Measurements from ENCODE around the gene MYO1D.
"Not testable (repeated sequence)": the region's sequence is repeated elsewhere in the genome, so short reads cannot be mapped to it uniquely, and the experiment has no call there.

The MYO1D gene

DNA sequence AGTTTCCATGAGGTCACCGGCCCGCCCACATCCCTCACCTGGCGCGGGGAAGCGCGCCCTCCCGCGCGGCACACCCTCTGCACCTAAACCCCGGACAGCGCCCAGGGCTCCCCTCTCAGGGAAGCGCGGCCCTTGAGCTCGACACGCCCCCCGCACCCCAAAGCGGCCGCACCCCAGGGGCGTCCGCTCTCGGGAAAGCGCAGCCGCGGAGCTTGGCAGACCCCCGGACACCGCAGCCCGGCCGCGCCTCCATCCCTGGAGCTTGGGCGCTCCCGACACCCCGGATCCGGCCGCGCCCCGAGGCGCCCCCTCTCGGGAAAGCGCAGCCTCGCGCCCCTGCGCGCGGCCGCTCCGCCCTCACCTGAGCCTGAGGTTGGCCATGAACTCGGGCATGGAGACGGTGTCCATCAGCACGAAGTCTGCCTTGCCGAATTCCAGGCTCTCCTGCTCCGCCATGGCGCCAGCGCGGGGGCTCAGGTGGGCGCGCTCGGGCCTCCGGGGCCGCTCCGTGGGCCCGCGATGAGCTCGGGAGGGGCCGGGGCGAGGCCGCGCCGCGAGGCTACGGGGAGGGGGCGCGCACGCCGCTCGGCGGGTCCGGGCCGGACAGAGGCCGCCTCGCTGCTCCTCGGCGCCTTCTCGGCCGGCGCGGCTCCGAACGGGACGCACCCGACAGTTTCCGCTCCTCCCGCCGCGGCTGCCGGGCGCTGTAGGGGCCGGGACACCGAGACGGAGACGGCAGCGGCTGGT is at the start of gene MYO1D:
Gene MYO1D (minus strand): TSS at position 708 of the 747 bp plus-strand sequence. CDS start 252 bp downstream, at position 456.
- peak; percentile 58 for DNase-seq (ENCODE audit: low read depth)

DNA sequence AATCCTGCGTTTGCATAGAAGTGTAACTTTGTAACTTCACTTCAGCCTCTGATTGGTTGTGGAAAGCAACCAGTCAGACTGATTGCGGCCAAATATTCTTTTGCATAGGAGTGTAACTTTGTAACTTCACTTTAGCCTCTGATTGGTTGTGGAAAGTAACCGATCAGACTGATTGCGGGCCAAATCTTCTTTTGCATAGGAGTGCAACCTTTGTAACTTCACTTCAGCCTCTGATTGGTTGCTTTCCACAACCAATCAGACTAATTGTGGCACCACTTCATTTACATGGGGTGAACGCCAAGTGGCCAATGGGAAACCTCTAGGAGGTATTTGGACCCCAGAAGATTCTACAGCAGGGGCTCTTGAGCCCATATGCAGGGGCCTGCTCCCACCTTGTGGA is 49.3 kb upstream of the MYO1D start:
- DNase-seq (ENCODE audit: low read depth), result no peak

DNA sequence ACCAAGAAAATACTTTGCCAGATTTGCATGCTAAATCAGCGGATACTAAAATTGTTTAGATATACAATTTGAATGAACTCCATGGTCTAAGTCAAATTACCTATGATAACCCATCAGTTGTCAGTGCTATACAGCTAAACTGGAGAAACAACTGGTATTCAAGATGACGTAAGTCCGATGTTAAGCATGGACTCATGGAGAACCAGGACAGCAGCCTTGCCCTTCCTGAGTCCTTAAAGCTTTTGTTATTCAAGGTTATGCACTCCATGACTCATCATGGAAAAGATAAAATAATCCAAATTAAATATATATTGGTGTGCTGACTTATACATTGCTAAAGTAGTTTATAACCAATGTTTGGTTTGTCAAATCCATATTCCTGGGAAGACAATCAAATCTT is 47.0 kb upstream of the MYO1D start:
- DNase-seq (ENCODE audit: low read depth), result not testable (repeated sequence)

DNA sequence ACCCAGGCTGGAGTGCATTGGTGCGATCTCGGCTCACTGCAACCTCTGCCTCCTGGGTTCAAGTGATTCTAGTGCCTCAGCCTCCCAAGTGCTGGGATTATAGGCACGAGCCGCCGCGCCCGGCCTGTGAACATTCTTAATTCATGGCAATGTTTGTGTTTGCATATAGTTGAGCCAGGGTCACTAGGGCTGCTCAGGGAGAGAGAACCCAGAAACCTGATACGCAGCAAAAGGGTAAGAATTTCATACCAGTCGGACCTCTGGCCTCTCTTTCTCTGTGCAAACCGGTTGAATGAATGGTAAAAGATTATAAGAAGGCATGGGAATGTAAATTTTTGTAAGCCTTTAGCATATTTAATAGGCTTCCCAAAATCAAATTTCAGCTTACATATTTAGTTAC is 44.1 kb upstream of the MYO1D start:
- DNase-seq (ENCODE audit: low read depth), result no peak

DNA sequence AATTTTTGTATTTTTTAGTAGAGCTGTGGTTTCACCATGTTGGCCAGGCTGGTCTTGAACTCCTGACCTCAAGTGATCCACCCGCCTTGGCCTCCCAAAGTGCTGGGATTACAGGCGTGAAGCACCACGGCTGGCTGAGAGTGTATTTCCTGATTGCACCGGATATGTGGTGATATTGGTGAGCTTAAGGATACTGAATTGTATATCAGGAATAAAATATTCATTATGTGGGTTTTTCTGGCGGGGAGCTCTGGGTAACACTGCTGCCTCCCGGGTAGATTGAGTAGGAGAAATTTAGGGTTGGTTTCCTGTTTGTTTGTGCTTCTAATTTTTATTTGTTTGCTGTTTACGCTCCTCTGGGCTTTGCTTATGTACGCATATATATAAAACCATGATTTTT is 43.4 kb upstream of the MYO1D start:
- no peak for DNase-seq (ENCODE audit: low read depth)

DNA sequence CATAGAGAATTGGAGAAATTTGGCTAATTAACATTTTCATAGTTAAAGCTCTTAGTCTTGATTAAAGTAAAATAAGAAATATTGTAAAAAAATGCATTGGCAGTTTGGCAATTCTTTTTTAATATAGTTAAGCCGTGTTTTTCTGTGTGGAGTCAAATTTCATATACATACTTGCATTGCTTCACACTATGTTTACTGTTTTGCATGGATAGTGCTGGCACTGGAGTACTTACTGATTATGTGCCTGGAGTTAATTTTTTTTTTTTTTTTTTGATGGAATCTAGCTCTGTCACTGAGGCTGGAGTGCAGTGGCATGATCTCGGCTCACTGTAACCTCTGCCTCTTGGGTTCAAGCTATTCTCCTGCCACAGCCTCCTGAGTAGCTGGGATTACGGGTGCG is 43.0 kb upstream of the MYO1D start:
- DNase-seq (ENCODE audit: low read depth), result not testable (repeated sequence)

DNA sequence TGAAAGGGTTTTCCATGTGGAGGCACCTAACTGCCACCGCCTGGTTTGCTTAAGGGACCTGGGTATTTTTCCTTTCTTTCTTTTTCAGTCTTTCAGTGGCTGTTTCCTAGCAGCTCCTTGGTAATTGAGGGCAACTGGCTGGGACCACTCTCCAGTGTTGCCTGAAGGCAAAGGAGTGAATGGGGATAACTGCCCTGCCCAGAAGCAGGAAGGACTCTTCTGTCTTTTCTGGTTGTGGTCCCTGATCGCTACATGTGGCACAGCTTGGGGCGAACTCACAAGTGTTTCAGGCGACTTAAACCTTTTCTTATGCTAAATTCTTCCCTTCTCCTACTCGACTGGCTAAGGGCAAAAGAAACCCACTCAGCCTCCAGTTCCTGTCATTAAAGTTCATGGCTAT is 40.9 kb upstream of the MYO1D start:
- no peak for DNase-seq (ENCODE audit: low read depth)

DNA sequence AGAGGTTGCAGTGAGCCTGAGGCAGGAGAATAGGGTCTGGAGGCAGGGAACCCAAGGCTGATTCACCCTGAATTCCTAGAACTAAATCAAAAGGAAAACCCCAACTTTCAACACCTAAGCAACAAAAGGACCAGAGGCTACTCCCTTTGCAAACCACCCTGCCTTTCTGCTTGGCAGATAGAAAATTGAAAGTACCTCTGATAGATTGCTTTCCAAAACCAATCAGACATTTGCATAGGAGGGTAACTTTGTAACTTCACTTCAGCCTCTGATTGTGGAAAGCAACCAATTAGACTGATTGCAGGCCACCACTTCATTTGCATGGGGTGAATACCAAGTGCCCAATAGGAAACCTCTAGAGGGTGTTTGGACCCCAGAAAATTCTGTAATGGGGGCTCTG is 40.2 kb upstream of the MYO1D start:
- DNase-seq (ENCODE audit: low read depth), result no peak

DNA sequence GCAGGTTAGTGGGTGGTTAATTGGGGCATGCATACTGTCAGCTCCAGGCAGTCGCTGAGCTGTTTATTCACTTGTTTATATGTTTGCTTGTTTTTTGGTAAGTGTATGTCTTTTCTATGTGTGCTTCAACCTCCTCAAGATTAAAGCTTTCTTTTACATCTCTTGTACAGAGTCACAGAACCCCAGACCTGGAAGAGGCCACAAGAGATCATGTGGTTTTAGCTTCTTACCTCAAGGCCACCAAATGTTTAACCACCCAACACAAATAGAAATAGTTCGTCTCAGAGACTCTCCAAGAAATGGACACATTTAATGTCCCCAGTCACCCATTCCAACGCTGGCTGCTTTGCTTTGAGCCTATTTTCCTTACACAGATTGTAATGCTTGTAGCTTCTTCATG is 39.2 kb upstream of the MYO1D start:
- no peak for DNase-seq (ENCODE audit: low read depth)

DNA sequence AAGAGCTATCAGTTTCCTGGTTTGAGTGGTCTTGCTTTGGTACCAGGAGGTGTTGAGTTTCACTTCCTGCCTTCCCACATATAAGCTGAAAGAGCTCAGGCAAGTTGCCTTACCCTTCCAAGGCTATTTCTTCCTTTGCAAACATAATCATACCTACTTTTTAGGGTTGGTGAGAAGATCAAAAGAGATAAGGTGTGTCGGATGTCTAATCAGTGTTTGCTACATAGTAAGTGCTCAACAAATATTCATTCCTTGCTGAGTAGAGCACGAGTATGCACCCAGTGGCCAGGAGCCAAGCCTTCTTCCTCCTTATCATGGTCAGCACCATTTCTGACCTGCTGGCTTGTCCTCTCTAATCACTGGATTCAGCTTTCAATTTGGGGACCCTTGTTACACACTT is 38.3 kb upstream of the MYO1D start:
- DNase-seq (ENCODE audit: low read depth), result no peak

DNA sequence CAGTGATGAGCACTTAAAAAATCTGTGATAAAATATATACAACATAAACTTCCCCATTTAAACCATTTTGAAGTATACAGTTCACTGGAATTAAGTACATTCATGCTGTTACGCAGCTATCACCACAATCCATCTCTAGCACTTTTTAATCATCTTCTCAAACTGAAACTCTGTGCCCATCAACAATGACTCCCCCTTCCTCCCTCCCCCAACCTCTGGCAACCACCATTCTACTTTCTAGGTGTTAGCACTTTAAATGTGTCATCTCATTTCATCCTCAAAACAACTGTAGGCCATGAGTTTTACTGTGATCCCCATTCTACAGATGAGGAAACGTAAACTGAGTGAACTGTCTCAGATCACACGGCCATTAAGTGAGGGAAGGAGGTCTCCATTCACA is 37.3 kb upstream of the MYO1D start:
- no peak for DNase-seq (ENCODE audit: low read depth)

DNA sequence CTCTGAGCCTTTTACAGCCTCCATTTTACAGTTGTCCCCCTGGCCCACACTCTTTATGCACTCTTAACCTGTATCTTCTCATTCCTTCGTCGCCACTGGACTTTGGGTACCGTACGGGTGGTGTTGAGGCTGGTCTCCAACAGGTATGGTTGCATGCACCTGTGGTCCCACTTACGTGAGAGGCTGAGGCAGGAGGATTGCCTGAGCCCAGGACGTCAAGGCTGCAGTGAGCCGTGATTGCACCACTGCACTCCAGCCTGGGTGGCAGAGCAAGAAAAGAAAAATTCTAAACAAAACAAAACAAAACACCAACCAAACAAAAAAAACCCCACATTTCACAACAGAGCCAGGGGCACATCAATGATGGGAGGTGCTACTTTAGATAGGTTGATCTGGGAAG is 36.7 kb upstream of the MYO1D start:
- DNase-seq (ENCODE audit: low read depth), result no peak

DNA sequence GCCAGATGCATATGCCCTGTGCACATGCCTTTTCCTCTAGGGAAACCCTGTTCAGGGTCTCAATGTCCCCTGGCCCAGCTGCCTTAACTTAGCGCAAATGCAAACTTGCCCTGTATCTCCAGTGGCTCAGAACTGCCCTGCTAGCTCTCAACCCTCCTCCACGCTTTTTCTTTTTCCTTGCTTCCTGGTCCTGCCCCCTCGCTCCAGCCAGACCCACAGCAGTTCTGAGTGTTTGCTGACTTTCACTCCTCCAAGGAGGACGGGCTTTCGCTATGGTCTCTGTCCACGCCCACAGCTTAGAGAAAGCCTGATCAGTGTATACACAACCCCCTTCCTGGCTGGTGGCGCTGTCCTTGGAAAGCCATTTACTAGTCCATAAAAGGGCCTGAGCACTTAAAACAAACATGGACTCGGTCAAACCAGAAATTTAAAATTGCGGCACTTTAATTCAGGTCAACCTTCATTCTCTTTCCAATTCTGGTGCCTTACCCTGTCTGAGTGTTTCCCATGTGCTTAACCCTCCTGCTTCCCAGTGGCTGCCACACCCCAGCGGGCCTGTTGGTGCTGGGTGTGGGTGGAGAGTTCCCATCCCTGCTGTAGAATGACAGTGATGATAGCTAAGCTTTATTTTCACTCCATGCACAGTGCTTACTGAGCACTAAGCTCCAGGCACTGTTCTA is 35.4 kb upstream of the MYO1D start:
- DNase-seq (ENCODE audit: low read depth), result no peak

DNA sequence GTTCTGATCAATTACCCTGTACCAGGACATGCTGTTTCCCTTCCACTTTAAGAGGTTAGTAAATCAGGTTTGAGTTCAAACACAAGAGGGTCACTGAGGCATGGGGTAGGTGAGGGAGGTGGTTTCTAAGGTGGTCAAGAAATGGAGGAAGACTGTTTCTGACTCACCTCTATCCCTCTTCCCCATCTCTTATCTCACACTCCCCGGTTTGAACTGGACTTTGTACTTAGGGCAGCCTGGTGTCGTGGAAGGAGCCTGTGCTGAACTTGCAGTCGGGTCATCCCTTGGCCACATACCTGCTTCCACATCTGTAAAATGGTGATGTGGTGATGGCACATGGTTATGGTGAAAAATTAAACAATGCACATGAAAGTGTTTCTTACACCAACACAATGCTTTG is 33.8 kb upstream of the MYO1D start:
- no peak for DNase-seq (ENCODE audit: low read depth)

DNA sequence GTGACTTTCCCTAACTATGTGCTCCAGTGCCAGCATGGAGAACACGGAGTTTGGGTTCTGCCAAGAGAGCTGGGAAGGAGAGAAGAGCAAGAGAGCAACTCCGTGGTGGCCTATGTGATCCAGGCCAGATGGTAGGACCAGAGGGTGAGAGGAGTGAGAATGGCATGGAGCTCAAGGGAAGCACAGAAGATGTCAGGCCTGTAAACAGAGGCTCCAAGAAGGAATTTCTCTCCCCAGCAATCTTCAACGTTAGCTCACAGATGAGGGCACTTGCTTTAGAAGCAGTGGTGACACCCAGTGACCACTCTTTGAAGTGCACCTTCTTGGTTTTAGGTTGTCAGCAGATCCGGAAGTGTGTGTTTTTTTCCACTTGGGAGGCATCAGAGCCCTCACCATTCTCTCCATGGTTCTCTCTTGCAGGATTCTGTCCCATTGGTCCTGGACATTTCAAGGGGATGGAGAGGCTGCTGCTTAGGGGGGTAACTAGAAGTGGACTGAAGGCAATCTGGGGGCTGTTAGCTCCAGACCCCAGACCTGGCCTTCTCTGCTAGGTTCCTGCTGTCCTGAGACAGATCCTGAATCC is 33.0 kb upstream of the MYO1D start:
- DNase-seq (ENCODE audit: low read depth), result peak; percentile 7

DNA sequence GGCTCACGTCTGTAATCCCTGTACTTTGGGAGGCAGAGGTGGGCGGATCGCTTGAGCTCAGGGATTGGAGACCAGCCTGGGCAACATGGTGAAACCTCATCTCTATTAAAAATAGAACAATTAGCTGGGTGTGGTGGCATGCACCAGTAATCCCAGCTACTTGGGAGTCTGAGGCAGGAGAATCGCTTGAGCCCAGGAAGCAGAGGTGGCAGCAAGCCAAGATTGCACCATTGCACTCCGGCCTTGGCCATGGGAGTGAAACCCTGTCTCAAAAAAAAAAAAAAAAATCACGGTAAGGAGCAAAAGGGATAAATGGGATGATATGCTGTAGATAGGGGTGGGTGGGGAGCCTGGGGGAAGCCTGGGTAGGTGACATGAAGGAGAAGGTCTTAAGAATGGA is 30.7 kb upstream of the MYO1D start:
- no peak for DNase-seq (ENCODE audit: low read depth)

DNA sequence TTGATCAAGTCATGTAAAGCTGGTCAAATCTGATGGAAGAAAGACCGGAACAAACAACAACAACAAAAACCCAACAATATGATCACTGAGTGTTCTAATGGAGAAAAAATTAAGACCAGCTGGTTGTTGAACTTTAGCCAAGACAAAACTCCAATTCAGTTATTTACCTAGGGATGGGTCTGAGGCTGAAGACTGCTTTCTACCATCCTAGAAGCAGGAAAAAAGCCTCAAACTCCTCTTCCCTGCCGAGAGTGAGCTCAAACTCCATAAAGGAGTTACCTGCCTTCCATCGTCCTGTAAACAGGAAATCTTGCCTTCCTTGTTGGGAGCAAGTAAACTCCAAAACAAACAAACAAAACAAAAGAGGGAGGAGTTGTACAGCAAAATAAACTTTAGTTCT is 28.0 kb upstream of the MYO1D start:
- no peak for DNase-seq (ENCODE audit: low read depth)

DNA sequence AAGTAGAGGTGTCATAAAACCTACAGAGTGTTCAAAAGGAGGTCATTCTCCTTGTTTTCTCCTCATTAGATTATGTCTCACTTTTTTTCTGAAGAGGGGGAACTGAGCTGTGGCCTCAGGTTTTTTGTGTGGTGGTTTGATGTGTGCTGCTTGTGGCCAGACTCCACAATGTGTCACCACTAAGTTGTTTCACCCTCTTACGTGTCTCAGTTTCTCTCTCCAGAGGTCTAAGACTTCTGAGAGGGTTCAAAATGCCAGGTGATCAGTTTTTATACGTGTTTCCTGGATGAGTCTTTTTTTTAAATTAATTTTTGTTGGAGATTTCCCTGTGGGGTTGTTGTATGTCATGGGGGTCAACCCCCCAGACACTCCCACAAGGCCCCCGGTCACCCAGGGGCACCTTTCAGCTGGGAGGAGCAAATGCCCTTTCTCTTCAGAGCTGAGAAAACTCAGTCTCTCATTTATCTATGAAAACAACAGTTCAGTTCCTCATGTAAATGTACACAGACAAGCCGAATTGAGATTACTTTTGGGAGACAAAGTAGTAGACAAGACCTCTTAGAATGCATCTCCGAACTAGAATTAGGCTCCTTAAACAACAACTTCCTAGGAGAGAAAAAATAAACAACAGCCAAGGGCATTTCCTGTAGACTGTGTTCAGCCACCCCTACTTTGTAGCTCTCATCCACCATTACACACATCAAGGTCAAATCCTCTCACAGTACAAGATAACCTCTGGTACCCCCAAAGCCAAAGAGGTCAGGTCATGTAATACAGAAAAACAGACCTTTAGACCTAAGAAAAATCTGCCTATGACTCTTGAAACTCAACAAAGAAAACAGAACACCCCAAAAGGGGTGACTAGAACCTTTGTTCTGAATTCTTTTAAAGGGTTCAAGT is 27.1 kb upstream of the MYO1D start:
- no peak for DNase-seq (ENCODE audit: low read depth)

DNA sequence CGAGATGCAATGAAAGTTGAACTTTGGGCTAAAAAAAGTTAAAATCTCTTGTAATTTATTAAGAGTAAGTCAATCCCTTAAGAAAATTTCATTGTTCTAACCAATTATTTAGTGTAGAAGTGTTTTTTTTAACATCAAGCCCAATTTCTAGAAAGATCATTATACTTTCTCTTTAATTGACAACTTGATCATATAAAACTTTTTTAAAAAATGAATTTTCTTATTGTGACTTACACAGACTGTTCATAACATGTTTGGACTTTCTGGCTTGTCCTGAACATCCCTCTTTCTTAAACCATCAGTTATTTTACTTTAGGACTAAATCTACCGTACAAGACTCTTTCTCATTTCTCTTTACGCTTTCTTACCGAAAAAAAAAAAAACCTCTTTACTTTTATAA is 24.8 kb upstream of the MYO1D start:
- no peak for DNase-seq (ENCODE audit: low read depth)

DNA sequence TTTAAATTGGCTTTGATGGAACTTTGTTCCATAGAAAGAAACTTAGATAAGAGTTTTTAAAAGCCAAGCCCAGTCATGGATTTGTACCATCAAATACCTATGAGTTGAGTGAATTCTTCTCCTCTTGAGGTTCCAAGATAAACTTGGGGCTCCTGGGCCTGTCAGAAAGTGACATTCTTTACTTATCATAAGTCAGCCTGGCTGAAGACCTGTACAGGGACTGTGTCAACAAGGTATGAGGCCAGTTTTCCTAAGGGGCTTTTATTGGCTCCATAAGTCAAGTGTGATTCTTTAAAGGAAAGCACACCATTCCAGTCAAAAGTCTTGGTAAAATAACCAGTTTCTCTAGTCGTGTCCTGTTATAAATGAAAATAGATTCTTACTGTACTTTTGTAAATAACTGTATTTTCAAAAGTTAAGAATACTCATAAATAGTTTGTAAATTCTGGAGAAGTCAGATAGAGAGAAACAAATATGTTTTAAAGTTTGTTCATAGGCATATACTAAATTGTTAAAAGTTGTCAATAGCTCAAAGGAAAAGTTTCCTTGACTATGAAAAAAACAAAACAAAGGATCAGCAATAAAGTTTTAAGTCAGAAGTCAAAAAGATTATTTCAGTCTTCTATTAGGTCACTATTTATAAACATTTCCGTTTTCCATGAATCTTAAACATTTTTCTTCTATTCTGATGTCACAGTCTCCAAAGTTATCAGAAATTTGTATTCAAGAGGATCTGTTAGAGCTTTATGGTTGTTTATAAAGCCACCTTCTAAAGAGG is 22.5 kb upstream of the MYO1D start:
- no peak for DNase-seq (ENCODE audit: low read depth)

DNA sequence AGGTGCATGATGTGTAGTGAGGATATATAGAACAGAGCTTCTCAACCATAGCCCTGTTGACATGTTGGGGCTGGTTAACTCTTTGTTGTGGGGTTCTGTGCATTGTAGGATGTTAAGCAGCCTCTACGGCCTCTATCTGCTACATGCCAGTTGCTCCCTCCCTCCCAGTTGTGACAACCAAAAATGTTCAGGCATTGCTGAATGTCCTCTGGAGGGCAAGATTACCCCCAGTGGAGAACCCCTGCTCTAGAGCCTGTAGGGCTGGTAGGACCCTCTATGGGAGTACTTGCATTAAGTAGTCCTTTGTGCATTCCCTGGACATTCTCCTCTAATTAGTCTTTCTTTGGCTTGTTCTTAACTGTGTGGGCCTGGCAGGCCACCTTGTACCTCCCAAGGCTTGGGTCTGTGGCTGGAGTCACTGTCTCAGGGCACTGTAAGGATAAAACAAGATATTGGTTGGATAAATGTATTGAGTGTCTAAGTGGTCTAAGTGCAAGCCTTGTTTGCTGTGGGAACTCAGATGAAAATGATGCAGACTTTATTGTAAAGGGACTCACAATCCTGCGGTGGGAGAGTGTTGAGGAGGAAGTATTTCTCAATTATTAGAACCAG is 19.8 kb upstream of the MYO1D start:
- no peak for DNase-seq (ENCODE audit: low read depth)

Measured in stimulated activated CD8-positive, alpha-beta memory T cell treated with anti-CD3 and anti-CD28 coated beads, Interleukin-12 subunit alpha, Interleukin-12 subunit beta, amount 100 ng/mL, for 1 hour (primary cell).